ENCODE results near the gene SYNPO.

- TF ChIP-seq, protein P1, sequence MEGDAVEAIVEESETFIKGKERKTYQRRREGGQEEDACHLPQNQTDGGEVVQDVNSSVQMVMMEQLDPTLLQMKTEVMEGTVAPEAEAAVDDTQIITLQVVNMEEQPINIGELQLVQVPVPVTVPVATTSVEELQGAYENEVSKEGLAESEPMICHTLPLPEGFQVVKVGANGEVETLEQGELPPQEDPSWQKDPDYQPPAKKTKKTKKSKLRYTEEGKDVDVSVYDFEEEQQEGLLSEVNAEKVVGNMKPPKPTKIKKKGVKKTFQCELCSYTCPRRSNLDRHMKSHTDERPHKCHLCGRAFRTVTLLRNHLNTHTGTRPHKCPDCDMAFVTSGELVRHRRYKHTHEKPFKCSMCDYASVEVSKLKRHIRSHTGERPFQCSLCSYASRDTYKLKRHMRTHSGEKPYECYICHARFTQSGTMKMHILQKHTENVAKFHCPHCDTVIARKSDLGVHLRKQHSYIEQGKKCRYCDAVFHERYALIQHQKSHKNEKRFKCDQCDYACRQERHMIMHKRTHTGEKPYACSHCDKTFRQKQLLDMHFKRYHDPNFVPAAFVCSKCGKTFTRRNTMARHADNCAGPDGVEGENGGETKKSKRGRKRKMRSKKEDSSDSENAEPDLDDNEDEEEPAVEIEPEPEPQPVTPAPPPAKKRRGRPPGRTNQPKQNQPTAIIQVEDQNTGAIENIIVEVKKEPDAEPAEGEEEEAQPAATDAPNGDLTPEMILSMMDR (conservative IDR thresholded peaks at IDR 0.05 in 1 of 2, IDR thresholded peaks at IDR 0.05 in 1 of 2; ENCODE audit: low read depth in 1 of 2, low read length in 2 of 2) = no peak
- TF ChIP-seq EZH2 (IDR thresholded peaks at IDR 0.05; ENCODE audit: low read length, missing control alignments) = no peak
Measured at GRCh38 chr5:150590979-150591695, 49.3 kb upstream of the SYNPO start.

Measured in fibroblast of lung (primary cell).